ENCODE data around the gene ARHGAP19. TPM values are rescaled to one million over a fixed set of nuclear protein-coding genes. Genes with fewer than 3 reads are reported as not detected.
A peak's percentile ranks its signal among the peaks of the same experiment; 100 is the strongest.

Gene ARHGAP19, protein sequence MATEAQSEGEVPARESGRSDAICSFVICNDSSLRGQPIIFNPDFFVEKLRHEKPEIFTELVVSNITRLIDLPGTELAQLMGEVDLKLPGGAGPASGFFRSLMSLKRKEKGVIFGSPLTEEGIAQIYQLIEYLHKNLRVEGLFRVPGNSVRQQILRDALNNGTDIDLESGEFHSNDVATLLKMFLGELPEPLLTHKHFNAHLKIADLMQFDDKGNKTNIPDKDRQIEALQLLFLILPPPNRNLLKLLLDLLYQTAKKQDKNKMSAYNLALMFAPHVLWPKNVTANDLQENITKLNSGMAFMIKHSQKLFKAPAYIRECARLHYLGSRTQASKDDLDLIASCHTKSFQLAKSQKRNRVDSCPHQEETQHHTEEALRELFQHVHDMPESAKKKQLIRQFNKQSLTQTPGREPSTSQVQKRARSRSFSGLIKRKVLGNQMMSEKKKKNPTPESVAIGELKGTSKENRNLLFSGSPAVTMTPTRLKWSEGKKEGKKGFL
- total RNA-seq, result 4.1 TPM

DNA sequence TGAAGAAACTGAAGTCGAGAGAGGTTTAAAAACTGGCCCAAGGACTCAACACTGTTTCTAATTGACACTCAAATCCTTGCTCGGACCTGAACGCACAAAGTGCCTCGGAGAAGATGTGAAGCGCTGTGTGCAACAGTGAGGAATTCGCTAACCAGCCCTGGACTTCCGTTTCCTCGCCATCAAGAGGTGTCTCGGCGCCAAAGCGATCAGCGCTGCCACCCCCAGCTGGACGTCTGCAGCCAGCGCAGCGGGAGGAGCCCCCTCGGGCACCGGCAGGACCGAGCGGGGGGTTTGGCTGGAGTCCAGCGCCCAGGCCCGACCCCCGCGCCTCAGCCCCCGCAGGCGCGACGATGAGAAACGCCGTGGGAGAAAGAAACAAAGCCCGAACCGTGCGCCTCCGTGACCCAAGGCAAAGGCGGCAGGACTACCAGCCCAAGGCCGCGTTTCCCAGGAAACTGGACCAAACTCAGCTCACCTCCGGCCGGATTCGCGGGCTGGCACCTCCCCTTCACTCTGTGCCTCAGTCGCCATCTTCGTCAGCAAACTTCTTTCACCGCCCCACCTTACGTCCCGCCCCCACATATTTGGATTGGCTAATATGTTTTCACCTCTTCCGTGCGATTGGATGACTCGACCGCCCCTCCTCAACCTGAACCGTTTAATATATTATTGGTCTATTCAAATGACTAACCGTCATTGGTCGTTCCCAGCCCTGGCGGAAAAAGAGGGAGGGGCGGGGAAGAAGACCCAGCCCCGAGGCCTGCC is at the start of gene ARHGAP19:
ARHGAP19 (minus strand) TSS at position 541 of the 765 bp plus-strand sequence; CDS start at position 531, 10 bp downstream.
- DNase-seq (ENCODE audit: low spot score), result peak; percentile 96
- ATAC-seq, result peak; percentile 96

DNA sequence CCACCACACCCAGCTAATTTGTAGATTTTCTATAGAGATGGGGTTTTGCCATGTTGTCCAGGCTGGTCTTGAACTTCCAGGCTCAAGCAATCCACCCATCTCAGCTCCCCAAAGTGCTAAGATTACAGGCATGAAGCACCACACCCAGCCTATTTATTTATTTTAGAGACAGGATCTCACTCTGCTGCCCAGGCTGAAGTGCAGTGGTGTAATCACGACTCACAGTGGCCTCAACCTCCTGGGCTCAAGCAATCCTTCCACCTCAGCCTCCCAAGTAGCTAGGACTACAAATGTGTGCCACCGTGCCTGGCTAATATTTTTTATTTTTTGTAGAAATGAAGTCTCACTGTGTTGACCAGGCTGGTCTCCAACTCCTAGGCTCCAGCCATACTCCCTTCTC is 49.0 kb upstream of the ARHGAP19 start:
- DNase-seq (ENCODE audit: low spot score) (no peak), ATAC-seq (no peak)

DNA sequence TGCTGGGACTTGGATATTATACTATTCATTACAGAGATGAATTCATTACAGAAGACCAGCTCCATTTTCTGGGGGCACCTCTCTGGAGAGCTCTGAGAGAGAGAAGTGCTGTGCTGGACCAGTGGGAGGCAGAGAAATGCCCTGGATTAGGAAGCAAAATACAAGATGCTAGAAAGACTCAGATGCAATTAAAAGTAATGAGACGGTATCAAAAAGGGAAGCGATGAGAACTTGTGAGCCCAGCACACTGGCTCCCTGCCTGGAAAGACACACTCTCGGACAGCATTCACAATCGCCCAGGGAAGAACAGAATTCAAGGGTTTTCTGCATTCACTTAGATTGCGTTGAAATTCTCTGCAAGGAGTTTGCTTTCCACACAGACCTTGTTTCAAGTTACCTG is 45.6 kb upstream of the ARHGAP19 start:
- ATAC-seq, result no peak
- no peak for DNase-seq (ENCODE audit: low spot score)

DNA sequence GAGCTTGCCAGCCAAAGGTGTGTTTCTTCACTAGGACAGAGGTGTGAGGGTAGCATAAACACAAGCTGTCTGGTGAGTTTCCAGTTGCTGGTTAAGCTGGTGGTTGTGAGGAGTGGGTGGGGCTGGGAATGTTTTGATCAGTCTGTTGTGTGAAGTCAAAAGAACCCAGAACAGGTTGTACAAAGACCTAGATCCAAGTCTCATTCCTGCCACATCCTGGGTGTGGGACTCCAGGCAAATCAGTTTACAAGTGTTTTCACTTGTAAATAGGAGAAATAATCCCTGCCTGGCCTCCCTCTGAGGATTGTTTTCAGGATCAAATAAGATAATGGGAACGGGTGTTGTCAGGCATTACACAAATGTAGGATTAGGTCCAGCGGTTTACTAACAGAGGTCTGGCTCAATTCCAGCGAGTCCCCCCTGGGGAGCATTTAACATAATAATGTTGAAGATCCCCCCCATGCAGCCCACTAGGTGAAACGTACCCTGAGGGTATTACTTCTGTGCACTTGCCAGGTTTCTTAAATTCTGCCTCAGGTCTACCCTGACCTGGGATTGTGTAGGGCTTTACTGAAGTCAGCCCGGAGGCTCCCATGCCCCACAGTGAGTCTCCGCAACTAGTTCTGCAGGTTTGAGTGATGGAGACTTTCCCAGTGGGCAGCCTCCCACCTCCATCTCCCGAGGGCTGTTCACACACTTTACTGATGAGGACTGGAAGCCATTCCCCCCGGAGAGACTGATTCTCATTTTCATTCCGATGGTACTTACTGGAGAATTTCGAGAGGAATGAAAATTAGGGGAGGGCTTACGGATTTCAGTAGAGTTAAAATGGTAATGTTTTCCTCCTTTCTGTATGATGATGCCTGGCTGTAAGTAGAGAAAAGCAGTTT is 44.8 kb upstream of the ARHGAP19 start:
- no peak for DNase-seq (ENCODE audit: low spot score)
- ATAC-seq, result no peak

DNA sequence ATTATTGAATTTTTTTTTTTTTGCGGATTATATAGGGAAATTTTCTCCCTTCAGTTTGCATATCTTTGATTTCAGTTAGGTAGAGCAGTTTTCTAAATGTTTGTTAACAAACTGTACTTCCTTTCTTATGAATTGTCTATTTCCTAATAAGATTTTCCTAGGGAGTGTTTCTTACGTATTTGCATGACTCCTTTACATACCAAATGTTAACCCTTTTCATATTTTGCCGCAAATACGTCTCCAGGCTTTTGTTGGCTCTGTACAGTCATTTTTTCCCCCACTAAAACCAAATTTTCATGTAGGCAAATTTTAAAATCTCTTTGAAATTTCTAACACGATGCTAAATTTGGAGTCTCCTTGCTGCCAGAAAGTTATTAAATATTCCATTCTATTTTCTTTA is 44.0 kb upstream of the ARHGAP19 start:
- ATAC-seq (no peak), DNase-seq (ENCODE audit: low spot score) (no peak)

DNA sequence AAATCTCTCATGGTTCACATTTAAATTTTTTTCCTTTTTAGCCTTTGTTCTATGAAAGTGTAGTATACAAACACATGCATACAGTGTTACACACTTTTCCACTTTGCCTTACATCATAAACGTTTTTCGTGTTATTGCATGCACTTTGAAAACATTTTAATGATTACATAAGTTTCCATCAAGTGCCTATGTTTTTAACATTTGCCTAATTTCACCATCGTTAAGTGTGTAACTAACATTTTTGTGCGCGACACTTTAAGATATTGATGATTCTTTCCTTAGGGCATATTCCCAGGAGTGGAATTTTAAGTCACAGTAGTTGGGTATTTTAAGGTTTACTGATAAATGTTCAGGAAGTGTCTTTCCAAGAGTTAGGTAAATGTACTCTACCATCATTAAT is 43.6 kb upstream of the ARHGAP19 start:
- no peak for DNase-seq (ENCODE audit: low spot score)
- no peak for ATAC-seq

DNA sequence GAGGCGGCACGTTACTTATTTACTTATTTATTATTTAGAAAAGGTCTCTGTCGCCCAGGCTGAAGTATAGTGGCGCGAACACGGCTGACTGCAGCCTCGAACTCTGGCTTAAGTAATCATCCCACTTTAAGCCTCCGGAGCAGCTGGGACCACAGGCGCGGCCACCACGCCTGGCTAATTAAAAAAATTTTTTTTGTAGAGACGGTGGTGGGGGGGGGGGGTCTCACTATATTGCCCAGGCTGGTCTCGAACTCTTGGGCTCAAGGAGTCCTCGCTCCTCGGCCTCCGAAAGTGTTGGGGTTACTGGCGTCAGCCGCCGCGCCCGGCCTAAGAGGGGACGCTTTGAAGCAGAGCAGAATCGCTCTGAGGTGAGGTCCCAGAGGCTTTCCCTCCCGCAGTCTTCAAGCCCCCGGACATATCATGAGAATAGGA is 42.8 kb upstream of the ARHGAP19 start:
- no peak for ATAC-seq

DNA sequence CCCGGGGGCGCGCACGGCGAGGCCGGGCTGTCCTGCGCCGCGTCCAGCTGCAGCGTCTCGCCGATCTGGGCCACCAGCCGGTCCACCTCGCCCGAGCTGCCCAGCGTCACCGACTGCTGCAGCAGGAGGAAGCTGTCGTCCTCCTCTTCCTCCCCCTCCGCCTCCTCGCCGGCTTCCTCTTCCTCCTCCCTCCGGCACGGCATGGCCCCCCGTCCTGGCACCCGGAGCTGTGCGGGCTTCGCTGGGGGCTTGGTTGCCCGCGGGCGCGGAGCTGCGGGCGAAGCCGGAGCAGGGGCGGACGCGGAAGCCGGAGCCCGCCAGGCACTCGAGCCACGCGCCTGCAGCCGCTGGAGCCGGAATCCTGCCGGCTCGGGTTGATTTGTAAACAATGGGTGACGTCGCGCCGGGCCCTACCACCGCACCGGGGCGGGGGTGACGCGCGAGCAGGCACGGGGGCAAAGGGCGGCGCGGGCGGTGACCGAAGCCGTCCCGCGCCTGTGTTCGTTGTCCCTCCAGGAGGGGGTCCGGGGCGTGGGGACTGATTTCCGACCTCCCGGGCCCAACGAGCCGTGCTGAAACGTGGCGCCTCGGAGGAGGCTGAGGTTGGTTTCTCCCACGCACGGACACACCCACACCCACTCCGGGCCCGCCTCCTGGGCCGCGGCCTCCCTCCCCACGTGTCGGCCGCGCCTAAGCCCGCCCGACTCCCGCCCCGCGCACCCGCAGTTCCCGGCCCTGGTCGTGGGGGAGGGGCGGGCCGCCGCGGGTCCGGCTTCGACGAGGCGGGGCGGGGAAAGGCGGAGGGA is 42.1 kb upstream of the ARHGAP19 start, which contains the start of gene FRAT2:
FRAT2 (minus strand) TSS at position 360 of the 806 bp plus-strand sequence; CDS start at position 203, 157 bp downstream.
- DNase-seq (ENCODE audit: low spot score) (peak; percentile 96), ATAC-seq (peak; percentile 85)

More for the DNA sequence above, 42.8 kb upstream of the ARHGAP19 start:
- no peak for DNase-seq (ENCODE audit: low spot score)

DNA sequence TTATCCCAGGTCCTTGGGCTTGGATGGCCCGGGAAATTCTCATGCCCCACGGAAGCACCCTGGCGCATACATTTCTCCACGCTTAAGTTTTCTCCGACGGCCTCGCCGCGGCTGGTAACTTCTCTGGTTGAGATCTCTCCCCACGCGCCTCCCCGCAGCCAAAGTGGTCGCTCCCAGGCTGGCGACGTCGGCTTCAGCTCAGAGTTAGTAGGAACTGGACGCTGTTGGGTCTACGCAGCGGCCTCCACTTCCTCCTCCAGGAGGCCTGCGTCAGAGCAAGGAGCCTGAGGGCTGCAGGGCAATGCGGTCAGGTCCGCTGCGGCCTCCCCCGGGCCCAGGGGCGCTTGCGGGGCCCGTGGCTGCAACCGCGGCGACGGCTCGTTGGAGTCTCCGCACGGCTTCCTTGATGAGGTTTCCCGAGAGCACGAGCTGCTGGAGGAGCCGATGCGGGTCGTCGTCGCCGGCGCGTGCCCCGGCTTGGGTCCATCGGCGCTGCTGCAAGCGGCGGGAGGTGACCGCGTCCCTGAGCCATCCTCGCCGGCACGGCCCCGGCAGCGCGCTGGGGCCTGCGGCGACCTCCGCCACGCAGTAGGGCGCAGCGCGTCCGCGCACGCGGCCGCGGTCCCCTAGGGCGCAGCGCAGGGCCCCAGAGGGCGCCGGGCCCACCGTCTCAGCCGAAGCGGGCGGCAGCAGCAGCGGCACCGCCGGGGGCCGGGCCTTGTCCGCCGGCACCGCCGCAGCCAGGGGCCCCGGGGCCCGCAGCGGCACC is 41.3 kb upstream of the ARHGAP19 start:
- ATAC-seq (peak; percentile 5), DNase-seq (ENCODE audit: low spot score) (peak; percentile 66)

DNA sequence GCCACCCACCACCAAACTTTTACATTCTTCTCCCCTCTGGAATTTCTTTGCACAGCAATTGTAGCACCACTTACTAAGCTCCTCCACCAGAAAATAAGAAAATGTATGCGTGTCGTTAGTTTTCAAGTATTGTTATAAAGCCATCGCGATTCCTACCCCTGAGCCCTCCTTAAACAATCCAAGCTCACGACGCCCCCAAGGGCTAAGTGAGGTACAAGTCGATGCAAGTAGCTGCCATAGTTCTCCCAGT is 40.8 kb upstream of the ARHGAP19 start:
- DNase-seq (ENCODE audit: low spot score) (no peak), ATAC-seq (no peak)

DNA sequence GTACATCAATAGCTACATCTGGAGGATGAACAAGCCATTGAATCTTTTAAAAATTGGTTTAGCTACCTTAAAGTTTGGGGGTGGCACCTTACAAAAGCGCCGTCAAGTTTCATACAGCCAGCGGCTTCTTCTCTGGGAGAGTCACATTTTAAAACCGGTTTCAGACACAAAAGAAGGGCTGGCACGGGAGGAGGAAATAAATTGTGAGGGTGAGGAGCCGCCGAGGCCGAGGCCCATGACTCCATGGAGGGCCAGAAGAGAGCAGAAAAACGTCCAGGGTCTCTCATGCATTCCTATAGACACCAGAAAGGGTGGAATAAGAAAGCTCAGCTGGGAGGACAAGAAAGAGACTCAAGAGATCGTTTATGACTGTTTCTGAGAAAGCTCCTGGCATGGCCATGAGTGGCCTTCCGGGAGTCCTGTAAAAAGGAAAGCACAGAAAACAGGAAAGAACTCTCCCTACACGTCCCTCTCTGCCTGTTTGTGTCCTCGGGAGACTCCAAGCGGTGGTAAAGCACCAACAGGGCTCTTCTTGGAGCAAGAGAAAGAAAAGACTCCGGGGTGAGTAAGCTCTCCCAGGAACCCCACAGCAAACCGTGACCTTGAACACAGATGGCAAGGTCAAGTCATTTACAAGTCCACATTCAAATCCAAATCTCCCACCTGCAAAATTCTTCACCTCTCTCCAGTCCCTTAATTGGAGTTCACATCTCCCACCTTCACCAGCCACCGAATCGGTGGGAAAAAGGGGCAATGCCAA is 40.3 kb upstream of the ARHGAP19 start:
- DNase-seq (ENCODE audit: low spot score), result peak; percentile 70
- peak; percentile 47 for ATAC-seq

DNA sequence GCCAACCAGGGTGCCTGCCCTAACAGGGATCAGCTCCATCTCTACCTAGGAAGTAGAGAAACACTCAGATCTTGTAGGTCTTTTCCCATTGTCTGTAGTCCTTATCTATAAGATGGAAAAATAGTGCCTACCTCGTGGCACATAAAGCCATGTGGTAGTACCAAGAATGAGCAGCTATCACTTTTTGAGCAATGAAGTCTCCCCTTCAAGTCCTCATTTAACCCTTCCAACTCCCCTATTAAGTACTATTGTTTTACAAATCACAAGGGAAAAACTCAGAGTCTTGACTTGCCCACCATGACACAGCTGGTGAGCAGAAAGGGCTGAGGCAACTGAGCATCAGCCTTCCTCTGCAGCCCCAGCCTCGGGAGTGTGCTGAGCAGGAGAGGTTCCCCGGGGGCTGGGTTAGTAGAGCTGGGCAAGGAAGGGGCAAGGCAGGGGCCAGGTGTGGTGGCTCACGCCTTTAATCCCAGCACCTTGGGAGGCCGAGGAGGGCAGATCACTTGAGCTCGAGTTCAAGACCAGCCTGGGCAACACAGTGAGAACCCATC is 38.8 kb upstream of the ARHGAP19 start:
- DNase-seq (ENCODE audit: low spot score), result no peak

DNA sequence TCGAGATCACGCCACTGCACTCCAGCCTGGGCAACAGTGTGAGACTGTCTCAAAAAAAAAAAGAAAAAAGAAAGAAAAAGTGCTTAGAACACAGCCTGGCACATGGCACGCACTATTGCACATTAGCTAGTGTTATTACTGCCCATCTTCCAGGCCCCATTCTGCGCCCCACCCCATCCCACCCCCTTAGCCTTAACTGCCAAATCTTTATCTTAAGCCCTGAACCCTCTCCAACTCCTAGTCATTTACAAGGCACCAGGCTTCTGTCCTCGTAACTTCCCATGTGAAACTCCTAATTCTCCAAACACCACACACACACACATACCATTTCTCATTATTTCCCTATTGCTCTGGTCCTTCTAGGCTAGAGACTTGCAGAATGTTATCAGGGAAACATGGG is 37.3 kb upstream of the ARHGAP19 start:
- ATAC-seq (no peak), DNase-seq (ENCODE audit: low spot score) (no peak)

More for the DNA sequence above, 38.8 kb upstream of the ARHGAP19 start:
- no peak for ATAC-seq

DNA sequence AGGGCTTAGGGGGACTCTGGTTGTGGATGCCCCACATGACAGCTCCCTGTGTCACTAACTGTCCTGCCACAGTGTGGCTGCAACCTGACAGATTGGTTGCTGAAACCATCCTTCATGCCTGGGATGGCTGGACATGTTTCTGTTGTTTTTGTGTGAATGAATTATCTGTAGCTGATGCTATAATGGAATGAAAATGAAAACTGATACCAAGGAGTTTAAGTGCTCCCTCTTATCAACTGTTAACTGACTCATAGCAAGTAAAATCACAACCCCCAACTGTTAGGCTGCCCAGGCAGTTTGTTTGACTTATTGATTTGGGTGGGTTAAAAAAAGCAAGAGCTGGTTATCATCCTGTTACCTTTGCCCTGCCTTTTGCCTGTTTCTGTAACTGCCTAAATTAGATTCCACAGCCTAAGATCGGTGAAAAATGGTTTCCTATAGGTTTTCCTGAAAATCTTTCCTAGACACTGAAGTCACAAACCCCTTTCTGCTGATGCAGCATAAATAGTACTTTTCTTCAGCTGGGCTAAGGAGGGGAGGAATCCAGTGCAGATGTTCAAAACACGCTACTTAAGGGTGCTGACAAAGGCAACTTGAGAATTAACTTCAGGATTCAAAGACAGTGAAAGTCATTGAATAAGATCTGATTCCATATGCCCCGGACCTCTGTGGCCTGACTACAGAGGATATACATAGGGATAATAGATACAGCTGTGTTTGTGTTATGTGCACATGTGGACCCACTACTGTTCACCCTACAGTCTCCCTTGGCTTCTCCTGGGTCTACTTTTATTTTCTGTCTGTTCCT is 36.4 kb upstream of the ARHGAP19 start:
- peak; percentile 65 for ATAC-seq
- peak; percentile 77 for DNase-seq (ENCODE audit: low spot score)

DNA sequence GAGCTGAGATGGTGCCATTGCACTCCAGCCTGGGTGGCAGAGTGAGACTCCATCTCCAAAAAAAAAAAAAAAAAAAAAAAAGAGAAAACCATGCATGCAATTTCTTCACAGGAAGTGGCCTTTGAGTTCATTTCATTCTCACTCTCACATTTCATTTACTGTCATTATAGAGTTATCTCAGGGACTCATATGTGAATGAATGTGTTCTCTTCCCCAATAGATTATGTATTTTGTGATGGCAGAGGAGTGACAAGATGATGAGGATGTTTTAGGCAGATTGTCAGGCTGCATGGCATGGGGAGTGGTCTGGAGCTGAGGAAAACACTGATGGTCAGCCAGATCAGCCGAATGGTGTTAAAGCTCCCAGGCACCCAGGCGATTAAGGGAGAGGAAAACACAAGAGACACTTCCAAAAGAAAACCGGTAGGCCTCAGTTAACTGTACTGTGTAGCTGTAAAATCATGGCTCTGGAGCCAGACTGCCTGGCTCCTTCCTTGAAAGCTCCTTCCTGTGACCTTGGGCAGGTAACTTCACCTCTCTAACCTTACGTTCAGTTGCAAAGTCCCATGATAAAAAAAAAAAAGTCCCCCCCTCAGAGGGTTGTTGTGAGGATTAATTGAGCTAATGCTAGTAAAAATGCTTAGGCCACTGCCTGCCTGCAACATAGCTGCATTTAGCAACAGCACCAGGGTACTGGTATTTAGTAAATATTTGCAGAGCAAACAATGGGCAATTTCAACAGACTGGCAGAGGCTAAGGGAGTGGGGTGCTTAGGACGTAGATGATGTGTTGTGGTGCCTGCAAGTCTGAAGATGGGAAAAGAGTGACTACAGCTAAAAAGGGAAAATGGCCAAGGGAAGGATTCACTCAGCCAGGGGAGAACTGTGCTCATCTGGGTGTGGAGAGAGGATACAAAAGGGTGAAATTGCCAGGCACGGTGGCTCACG is 35.2 kb upstream of the ARHGAP19 start:
- ATAC-seq, result peak; percentile 70
- DNase-seq (ENCODE audit: low spot score), result peak; percentile 69

DNA sequence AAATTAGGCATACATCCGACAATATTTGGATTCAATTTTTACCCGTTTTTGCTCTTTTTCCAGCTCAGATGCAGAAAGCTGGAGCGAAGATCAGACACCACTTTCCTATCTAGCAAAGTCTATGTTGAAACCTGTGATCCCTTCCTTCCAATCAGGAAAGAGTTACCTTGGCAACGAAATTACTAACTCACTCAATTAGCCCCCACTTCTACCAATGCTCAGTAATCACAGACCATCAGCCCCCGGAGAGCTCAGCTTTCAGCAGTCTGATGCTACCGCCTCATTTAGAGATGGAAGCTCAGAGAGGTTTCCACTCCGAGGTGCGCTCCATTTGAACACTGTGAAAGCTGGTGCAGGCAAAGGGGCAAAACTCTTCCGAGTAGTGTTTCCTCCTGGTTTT is 33.3 kb upstream of the ARHGAP19 start:
- ATAC-seq (no peak), DNase-seq (ENCODE audit: low spot score) (no peak)

All from left lobe of liver (tissue), 2 donors.